K562 (cell line): ENCODE data around the gene VAT1L. TPM values are rescaled to one million over a fixed set of nuclear protein-coding genes. Genes with fewer than 3 reads are reported as not detected.

Experiments
- ATAC-seq: fragments of 200-7000 bp; cut with Tn5 transposase; 3 replicates; pipeline ENCODE4 v1.9.1; 2020; ENCODE audit warnings: moderate library complexity
- BruUV-seq: library from RNA; stranded (reverse); fragments of 400-500 nt; replicated peaks from 2 replicates; lab custom pipeline; 2021; lab: Mats Ljungman, UMichigan
- CTCF ChIA-PET: fragments of 300-600 bp; formaldehyde crosslinking; extraction: SDS; loops from one replicate; lab custom pipeline; 2021; ENCODE audit warnings: low intra/inter-chr PET ratio; lab: Yijun Ruan, JAX
- POLR2A ChIA-PET: fragments of 300-600, 350-650 bp; sonication (Branson Sonifier 250); formaldehyde crosslinking; extraction: SDS; loops from one replicate; lab custom pipeline; 2021; ENCODE audit warnings: antibody characterized with exemption, inconsistent platforms; lab: Yijun Ruan, JAX
- DNase-seq, 4 experiments: peaks; one replicate each; pipeline versions ENCODE4 v3.0.0 to v3.0.0-alpha.2; 2011 to 2018; ENCODE audit warnings: low spot score in 3 of 4, mixed read lengths in 3 of 4; ENCODE audit errors: extremely low read depth in 1 of 4
- FAIRE-seq: peaks from 2 replicates; lab custom pipeline; 2011; peaks lifted over from hg19 to GRCh38; lab: Jason Lieb, UNC
- H2AFZ ChIP-seq: 2 replicates; pipeline ENCODE4 v1.6.0; 2011; ENCODE audit warnings: low read depth, low read length, control low read depth, inconsistent platforms
- H3K27ac ChIP-seq: fragments of 200-600 bp; 3 replicates; pipeline ENCODE4 v1.8.0; 2011; ENCODE audit warnings: low read depth, mild to moderate bottlenecking, control low read depth, inconsistent platforms, low read length, moderate library complexity, mixed read lengths; ENCODE audit errors: extremely low read depth
- H3K27me3 ChIP-seq, 2 experiments: fragments of 300-600 bp in 1 of 2; 2 replicates in 1 of 2; 3 replicates in 1 of 2; pipeline versions ENCODE4 v1.6.0 to v1.8.0; 2011; ENCODE audit warnings: inconsistent platforms in 2 of 2, low read length in 2 of 2, mild to moderate bottlenecking in 1 of 2, mixed read lengths in 1 of 2, moderate library complexity in 1 of 2; ENCODE audit not compliant: control insufficient read depth in 2 of 2, insufficient read depth in 2 of 2
- H3K36me3 ChIP-seq: fragments of 300-600 bp; 3 replicates; pipeline ENCODE4 v1.8.0; 2011; ENCODE audit warnings: mild to moderate bottlenecking, low read length, inconsistent platforms; ENCODE audit not compliant: control insufficient read depth, insufficient read depth
- H3K4me1 ChIP-seq, 2 experiments: fragments of 200-600 bp in 1 of 2; replicated peaks in 1 of 2; 2 replicates in 1 of 2; 3 replicates in 1 of 2; pipeline versions ENCODE4 v1.5.1 to v1.8.0; 2011; ENCODE audit warnings: inconsistent platforms in 2 of 2, low read length in 2 of 2, mild to moderate bottlenecking in 1 of 2, mixed read lengths in 1 of 2, moderate library complexity in 1 of 2; ENCODE audit not compliant: control insufficient read depth in 2 of 2, insufficient read depth in 2 of 2
- H3K4me2 ChIP-seq: 2 replicates; pipeline ENCODE4 v1.6.1; 2011; ENCODE audit warnings: low read length, control low read depth, inconsistent platforms, mixed read lengths; ENCODE audit not compliant: insufficient read depth
- H3K4me3 ChIP-seq: fragments of 200-600 bp; sonication (generic), shearing (Covaris generic); 2 replicates; pipeline ENCODE4 v1.5.1; 2016; ENCODE audit warnings: control low read depth, inconsistent platforms
- H3K79me2 ChIP-seq: fragments of 200-600 bp; 3 replicates; pipeline ENCODE4 v1.8.0; 2011; ENCODE audit warnings: low read length, inconsistent platforms; ENCODE audit not compliant: control insufficient read depth, insufficient read depth
- H3K9ac ChIP-seq, 2 experiments: 2 replicates each; pipeline versions ENCODE4 v1.6.0 to v1.6.1; 2011; ENCODE audit warnings: low read depth in 2 of 2, low read length in 2 of 2, control low read depth in 1 of 2, inconsistent platforms in 1 of 2, mild to moderate bottlenecking in 1 of 2, mixed read lengths in 1 of 2; ENCODE audit not compliant: insufficient read depth in 1 of 2
- H3K9me1 ChIP-seq: one replicate; pipeline ENCODE4 v1.6.0; 2011; ENCODE audit warnings: inconsistent platforms, mild to moderate bottlenecking, low read length, moderate library complexity; ENCODE audit not compliant: control insufficient read depth, insufficient read depth
- H3K9me3 ChIP-seq: replicated peaks from 2 replicates; pipeline ENCODE4 v1.5.1; 2011; ENCODE audit warnings: low read depth, low read length, inconsistent platforms; ENCODE audit not compliant: control insufficient read depth, insufficient read depth
- H4K20me1 ChIP-seq: replicated peaks from 2 replicates; pipeline ENCODE4 v1.6.1; 2011; ENCODE audit warnings: low read length, inconsistent platforms, mixed read lengths; ENCODE audit not compliant: control insufficient read depth, insufficient read depth
- ILF3 ChIP-seq: fragments of 450-650 bp; IDR thresholded peaks from 2 replicates; pipeline ENCODE4 v1.6.1; 2018; ENCODE audit warnings: antibody characterized with exemption, mild to moderate bottlenecking, moderate library complexity, borderline replicate concordance
- ZBTB40 ChIP-seq, 2 experiments: fragments of 450-650 bp in 1 of 2; sonication (generic) in 1 of 2; formaldehyde crosslinking in 1 of 2; IDR thresholded peaks; 2 replicates each; pipeline versions ENCODE4 v1.7.1 to v1.9.0; 2016 to 2022; ENCODE audit warnings: inconsistent platforms in 1 of 2, mild to moderate bottlenecking in 1 of 2, missing genetic modification reagents in 1 of 2
- ZNF75A ChIP-seq: fragments of 450-650 bp; formaldehyde crosslinking; IDR thresholded peaks from 2 replicates; pipeline ENCODE4 v1.4.0; 2020; ENCODE audit warnings: mild to moderate bottlenecking
- WGBS: fragments of 100-300 bp; shearing (Covaris generic); methylation state at CpG from one replicate; pipeline ENCODE4 v1.1.6; 2016; ENCODE audit warnings: low coverage, mixed read lengths; ENCODE audit not compliant: insufficient coverage; ENCODE audit errors: missing lambda C conversion rate; 5-methylcytosine and 5-hydroxymethylcytosine counted together
- in situ Hi-C: fragments of 300-500 bp; cut with MboI; formaldehyde crosslinking; loops from 4 replicates; pipeline ENCODE4 v1.15.0; 2018; ENCODE audit warnings: inconsistent platforms, mixed read lengths
- intact Hi-C: fragments of 100-400 bp; cut with micrococcal nuclease; formaldehyde crosslinking; loops from 2 replicates; pipeline ENCODE4 v1.14.2; 2022
- polyA plus RNA-seq, 8 experiments: library from polyadenylated mRNA; depleted of rRNA in 4 of 8; stranded (reverse) in 5 of 8; unstranded in 3 of 8; fragments of >200 nt; fragmentation: Nextera tagmentation in 2 of 8; fragmentation: Illumina TruSeq in 1 of 8; extraction: Ambion mirVana in 2 of 8; extraction: Trizol in 1 of 8; gene quantifications; 2 replicates each; pipeline versions ENCODE4 v1.2.1 to v1.2.3, GENCODE V29; 2011 to 2014; ENCODE audit warnings: inconsistent platforms in 1 of 8, missing spikeins in 1 of 8
- total RNA-seq, 7 experiments: library from RNA; depleted of rRNA in 6 of 7; stranded (reverse); fragments of >200 nt in 6 of 7; fragmentation: Illumina TruSeq in 2 of 7; extraction: Trizol in 2 of 7; gene quantifications; 2 replicates each; pipeline versions ENCODE4 v1.2.1 to v1.2.3, GENCODE V29; 2011 to 2021; ENCODE audit warnings: low replicate concordance in 1 of 7
- TF ChIP-seq, protein P1 (sequence below): fragments of 250-450 bp; sonication (Bioruptor Pico); IDR thresholded peaks from 2 replicates; pipeline ENCODE4 v1.8.0; 2022; ENCODE audit warnings: inconsistent platforms, mild to moderate bottlenecking, moderate library complexity, borderline replicate concordance
- TF ChIP-seq, protein P2 (sequence below): sonication (generic); formaldehyde crosslinking; IDR thresholded peaks from 2 replicates; pipeline ENCODE4 v1.8.0; 2023; ENCODE audit warnings: mild to moderate bottlenecking, missing genetic modification reagents

The VAT1L gene
- total and polyA plus RNA-seq, 9 of the 15 experiments (the other 6 are each of a cell fraction or from before 2014, with no cell fraction given): 0.01 TPM; not detected in 8

DNA sequence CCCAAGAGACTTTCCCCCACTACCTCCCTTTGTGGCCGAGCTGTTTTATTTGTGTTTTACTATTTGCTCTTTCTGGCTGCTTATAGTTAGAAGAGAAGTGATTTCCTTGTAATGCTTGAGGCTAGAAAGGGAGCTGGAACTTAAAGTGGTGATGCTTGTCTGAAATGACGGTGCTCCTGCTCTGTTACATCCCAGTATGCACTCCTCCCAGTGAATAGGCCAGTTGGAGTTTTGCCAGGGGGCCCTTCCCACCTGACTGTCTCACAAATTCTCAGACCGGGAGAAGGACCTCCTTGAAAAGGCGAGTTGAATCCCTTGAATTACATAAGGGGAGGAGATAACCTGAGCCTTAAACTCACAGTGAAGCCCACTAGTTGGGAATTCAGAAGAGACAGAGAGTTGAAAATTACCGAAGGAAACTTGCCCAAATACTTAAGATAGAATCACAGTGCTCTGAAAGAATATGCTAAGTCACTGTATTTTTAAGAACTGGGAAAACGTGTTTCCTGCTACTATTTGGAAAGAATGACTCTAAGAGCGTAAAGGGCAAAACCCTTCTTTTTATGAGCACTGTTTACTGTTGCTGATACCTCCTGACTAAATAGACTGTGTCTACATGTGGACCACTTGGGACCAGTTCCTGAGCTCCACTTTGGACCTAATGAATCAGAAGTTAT lies 149.2 kb downstream of the VAT1L start:
- in situ Hi-C loops (no loop called here), intact Hi-C loops (no loop called here)
- Histone ChIP-seq H3K9me1 (no peaks in the 10 kb centered on the region), H3K36me3 (no peaks in the 10 kb centered on the region), H3K79me2 (no peaks in the 10 kb centered on the region), H3K27me3 (no peaks in the 10 kb centered on the region; a peak in 1 of 5 replicates), H3K9me3 (no peaks in the 10 kb centered on the region), H3K4me3 (no peak overlapping the region), H2AFZ (no peak overlapping the region), H3K27ac (no peak overlapping the region), H3K4me2 (no peak overlapping the region), H3K4me1 (0 out of 5 replicates have a peak, but pooled peaks cover 0 to 2% of the 10 kb centered on the region in 2 experiments), H4K20me1 (no peaks in the 10 kb centered on the region), H3K9ac (no peak overlapping the region)
- no peak for FAIRE-seq
- no peak for ATAC-seq
- no TSS peak for BruUV-seq
- POLR2A ChIA-PET: interaction anchor here (0.6 kb wide), 1 partner anchor 27 kb away, joined by 3 read pairs; no protein-coding TSS in a partner anchor
- WGBS: 0% methylated on average over 7 of the region's 7 CpGs
- CTCF ChIA-PET: no interaction called here
- DNase-seq: no peak
- TF ChIP-seq, protein P1, sequence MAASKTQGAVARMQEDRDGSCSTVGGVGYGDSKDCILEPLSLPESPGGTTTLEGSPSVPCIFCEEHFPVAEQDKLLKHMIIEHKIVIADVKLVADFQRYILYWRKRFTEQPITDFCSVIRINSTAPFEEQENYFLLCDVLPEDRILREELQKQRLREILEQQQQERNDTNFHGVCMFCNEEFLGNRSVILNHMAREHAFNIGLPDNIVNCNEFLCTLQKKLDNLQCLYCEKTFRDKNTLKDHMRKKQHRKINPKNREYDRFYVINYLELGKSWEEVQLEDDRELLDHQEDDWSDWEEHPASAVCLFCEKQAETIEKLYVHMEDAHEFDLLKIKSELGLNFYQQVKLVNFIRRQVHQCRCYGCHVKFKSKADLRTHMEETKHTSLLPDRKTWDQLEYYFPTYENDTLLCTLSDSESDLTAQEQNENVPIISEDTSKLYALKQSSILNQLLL (CRISPR knock-in tag): no peak
- TF ChIP-seq ZBTB40 (IDR thresholded peaks at IDR 0.05) (no peak), ZBTB40 (CRISPR knock-in tag; IDR thresholded peaks at IDR 0.05) (no peak), ILF3 (no peak), ZNF75A (CRISPR knock-in tag) (no peak)
- TF ChIP-seq, protein P2, sequence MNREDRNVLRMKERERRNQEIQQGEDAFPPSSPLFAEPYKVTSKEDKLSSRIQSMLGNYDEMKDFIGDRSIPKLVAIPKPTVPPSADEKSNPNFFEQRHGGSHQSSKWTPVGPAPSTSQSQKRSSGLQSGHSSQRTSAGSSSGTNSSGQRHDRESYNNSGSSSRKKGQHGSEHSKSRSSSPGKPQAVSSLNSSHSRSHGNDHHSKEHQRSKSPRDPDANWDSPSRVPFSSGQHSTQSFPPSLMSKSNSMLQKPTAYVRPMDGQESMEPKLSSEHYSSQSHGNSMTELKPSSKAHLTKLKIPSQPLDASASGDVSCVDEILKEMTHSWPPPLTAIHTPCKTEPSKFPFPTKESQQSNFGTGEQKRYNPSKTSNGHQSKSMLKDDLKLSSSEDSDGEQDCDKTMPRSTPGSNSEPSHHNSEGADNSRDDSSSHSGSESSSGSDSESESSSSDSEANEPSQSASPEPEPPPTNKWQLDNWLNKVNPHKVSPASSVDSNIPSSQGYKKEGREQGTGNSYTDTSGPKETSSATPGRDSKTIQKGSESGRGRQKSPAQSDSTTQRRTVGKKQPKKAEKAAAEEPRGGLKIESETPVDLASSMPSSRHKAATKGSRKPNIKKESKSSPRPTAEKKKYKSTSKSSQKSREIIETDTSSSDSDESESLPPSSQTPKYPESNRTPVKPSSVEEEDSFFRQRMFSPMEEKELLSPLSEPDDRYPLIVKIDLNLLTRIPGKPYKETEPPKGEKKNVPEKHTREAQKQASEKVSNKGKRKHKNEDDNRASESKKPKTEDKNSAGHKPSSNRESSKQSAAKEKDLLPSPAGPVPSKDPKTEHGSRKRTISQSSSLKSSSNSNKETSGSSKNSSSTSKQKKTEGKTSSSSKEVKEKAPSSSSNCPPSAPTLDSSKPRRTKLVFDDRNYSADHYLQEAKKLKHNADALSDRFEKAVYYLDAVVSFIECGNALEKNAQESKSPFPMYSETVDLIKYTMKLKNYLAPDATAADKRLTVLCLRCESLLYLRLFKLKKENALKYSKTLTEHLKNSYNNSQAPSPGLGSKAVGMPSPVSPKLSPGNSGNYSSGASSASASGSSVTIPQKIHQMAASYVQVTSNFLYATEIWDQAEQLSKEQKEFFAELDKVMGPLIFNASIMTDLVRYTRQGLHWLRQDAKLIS (CRISPR knock-in tag): no peak
